GM12892 (cell line): Measurements from ENCODE around the gene PACSIN2.
"Not testable (repeated sequence)": the region's sequence is repeated elsewhere in the genome, so short reads cannot be mapped to it uniquely, and the experiment has no call there.

Experiments
- POLR2A ChIP-seq: IDR thresholded peaks from 2 replicates; pipeline ENCODE4 v1.6.1; 2011; ENCODE audit warnings: low read depth, low read length, control low read depth
- POLR2AphosphoS5 ChIP-seq: IDR thresholded peaks from 2 replicates; pipeline ENCODE4 v1.6.1; 2011; ENCODE audit warnings: low read depth, low read length, control low read depth
- TAF1 ChIP-seq: IDR thresholded peaks from 2 replicates; pipeline ENCODE4 v1.6.1; 2011; ENCODE audit warnings: low read depth, mild to moderate bottlenecking, control low read depth, low read length, borderline replicate concordance

DNA sequence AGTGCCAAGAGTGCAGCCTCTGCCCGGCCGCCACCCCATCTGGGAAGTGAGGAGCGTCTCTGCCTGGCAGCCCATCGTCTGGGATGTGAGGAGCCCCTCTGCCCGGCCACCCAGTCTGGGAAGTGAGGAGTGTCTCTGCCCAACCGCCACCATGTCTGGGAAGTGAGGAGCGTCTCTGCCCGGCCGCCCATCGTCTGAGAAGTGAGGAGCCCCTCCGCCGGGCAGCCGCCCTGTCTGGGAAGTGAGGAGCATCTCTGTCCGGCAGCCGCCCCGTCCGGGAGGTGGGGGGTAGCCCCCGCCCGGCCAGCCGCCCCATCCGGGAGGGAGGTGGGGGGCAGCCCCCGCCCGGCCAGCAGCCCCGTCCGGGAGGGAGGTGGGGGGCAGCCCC lies 43.5 kb downstream of the PACSIN2 start:
- TF ChIP-seq POLR2AphosphoS5, TAF1, POLR2A: not testable (repeated sequence)
